HUES48 (cell line): Measurements from ENCODE around the gene ARHGEF33.

ENCODE experiments used
- H3K27ac ChIP-seq: one replicate; pipeline ENCODE4 v1.7.0; 2013; ENCODE audit warnings: low read depth, low read length, inconsistent platforms
- H3K27me3 ChIP-seq: 2 replicates; pipeline ENCODE4 v1.6.1; 2013; ENCODE audit warnings: mild to moderate bottlenecking, low read length; ENCODE audit not compliant: control insufficient read depth, insufficient read depth
- H3K36me3 ChIP-seq: 2 replicates; pipeline ENCODE4 v1.6.1; 2013; ENCODE audit warnings: low read length; ENCODE audit not compliant: control insufficient read depth, insufficient read depth
- H3K4me1 ChIP-seq: 2 replicates; pipeline ENCODE4 v1.6.1; 2013; ENCODE audit warnings: mild to moderate bottlenecking, low read length; ENCODE audit not compliant: control insufficient read depth, insufficient read depth
- H3K4me3 ChIP-seq: 2 replicates; pipeline ENCODE4 v1.5.1; 2013; ENCODE audit warnings: mild to moderate bottlenecking, low read depth, low read length
- H3K9ac ChIP-seq: 2 replicates; pipeline ENCODE4 v1.6.1; 2013; ENCODE audit warnings: mild to moderate bottlenecking, low read depth, low read length, moderate library complexity
- H3K9me3 ChIP-seq: 2 replicates; pipeline ENCODE4 v1.6.1; 2013; ENCODE audit warnings: low read length; ENCODE audit not compliant: control insufficient read depth, insufficient read depth

Gene ARHGEF33

GRCh38 chr2:38959938-38960608 is 70.4 kb downstream of the ARHGEF33 start:
- Histone ChIP-seq H3K9me3 (no peaks in the 10 kb centered on the region), H3K9ac (no peak overlapping the region), H3K27me3 (peaks cover 30% of the 10 kb centered on the region), H3K4me3 (peak overlapping the region; percentile 60), H3K4me1 (peaks cover 6% of the 10 kb centered on the region; the same call in 1 of the 2 replicates), H3K36me3 (no peaks in the 10 kb centered on the region), H3K27ac (no peak overlapping the region)

DNA sequence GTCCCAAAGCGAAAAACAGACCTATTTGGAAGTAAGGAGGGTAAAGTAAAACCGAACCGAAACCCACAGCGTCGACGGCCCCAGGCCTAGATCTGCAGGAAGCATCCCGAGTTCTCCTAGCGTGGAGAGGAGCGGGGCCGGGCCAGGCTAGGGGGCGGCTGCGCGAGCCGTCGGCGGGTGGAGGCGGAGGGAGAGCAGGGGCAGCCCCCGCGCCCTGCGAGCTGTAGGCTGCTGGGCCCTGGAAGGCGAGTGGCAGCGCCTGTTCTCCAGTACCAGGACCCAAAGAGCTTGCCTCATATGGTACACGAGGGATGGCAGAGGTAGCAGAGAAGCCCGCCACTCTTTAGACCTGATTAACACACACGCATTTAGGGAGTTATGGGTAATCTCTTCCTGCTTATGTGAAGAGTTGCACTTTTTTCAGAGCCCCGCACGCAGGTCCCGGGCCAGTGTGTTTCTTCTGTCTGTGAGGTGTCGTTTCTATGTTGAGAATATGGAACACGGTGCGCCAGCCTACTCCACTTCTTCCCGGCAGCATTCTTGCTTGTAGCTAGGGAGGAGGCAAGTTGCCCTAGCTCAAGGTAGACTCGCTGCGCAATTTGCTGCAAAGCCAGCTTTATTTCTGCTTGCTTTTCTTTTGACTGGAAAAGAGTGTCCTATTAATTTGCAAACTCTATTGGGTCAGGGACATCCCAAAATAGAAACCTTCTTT is 71.1 kb downstream of the ARHGEF33 start:
- Histone ChIP-seq H3K4me1 (peaks cover 6% of the 10 kb centered on the region; the same call in 1 of the 2 replicates), H3K4me3 (peak overlapping the region; percentile 60), H3K27ac (no peak overlapping the region), H3K9ac (no peak overlapping the region), H3K9me3 (no peaks in the 10 kb centered on the region), H3K36me3 (no peaks in the 10 kb centered on the region), H3K27me3 (peaks cover 30% of the 10 kb centered on the region)

GRCh38 chr2:38966006-38966405 is 76.3 kb downstream of the ARHGEF33 start:
- H3K4me1 ChIP-seq, result peaks cover 11% of the 10 kb centered on the region
- no peak overlapping the region for H3K27ac ChIP-seq
- peaks cover 8% of the 10 kb centered on the region for H3K27me3 ChIP-seq

DNA sequence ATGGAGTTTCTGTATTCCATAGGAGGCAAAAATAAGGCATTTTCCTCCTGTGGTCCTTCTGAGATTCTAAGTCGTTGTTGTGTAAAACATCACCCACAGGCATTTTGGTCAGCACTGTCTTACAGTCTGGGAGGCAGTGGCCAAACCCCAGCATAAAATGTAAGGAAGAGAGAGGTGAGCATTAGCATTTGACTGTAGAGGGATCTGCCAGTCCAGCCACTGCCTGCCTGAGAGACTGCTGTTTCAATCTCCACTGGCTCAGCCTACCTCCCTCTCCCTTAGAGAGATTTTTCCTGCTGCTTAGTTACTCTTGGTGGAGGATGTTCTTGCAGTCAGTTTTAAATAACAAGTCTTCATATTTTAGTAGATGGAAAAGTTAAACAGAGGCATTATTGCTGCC is 77.0 kb downstream of the ARHGEF33 start:
- Histone ChIP-seq H3K27ac (no peak overlapping the region), H3K4me3 (no peak overlapping the region), H3K9ac (no peak overlapping the region), H3K4me1 (peaks cover 11% of the 10 kb centered on the region), H3K9me3 (no peaks in the 10 kb centered on the region), H3K27me3 (peaks cover 2% of the 10 kb centered on the region), H3K36me3 (no peaks in the 10 kb centered on the region)

More at GRCh38 chr2:38966006-38966405, 76.3 kb downstream of the ARHGEF33 start:
- H3K9me3 ChIP-seq, result no peaks in the 10 kb centered on the region
- no peaks in the 10 kb centered on the region for H3K36me3 ChIP-seq
- H3K9ac ChIP-seq, result no peak overlapping the region
- no peak overlapping the region for H3K4me3 ChIP-seq

DNA sequence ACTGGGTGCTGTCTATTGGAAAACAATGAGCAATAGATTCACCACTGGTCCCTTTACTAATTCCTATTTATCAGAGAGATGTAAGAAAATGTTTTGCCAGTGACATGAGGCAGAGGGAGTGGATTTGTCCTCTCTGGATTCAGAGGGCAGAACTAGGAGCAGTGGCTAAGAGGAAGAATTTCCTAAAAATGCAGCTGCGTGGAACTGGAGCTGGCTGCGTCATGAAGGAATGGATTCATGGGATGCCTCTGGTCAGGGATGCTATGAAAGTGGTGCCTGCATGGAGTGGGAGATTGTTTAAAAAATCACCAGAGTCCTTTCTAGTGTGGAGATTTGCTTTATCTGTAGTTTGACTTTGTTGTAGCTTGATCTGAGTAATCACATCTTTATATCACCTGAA is 78.3 kb downstream of the ARHGEF33 start:
- Histone ChIP-seq H3K27me3 (no peaks in the 10 kb centered on the region), H3K4me3 (no peak overlapping the region), H3K27ac (no peak overlapping the region), H3K9me3 (no peaks in the 10 kb centered on the region), H3K4me1 (peaks cover 11% of the 10 kb centered on the region), H3K36me3 (no peaks in the 10 kb centered on the region), H3K9ac (no peak overlapping the region)

- H3K9ac ChIP-seq, result no peak overlapping the region
- H3K4me1 ChIP-seq, result peaks cover 9% of the 10 kb centered on the region
- no peaks in the 10 kb centered on the region for H3K9me3 ChIP-seq
- no peak overlapping the region for H3K27ac ChIP-seq
- no peak overlapping the region for H3K4me3 ChIP-seq
- H3K36me3 ChIP-seq, result no peaks in the 10 kb centered on the region
- H3K27me3 ChIP-seq, result no peaks in the 10 kb centered on the region
These were observed 81.7 kb downstream of the ARHGEF33 start for GRCh38 chr2:38971377-38971776.

GRCh38 chr2:38973266-38973665 is 83.6 kb downstream of the ARHGEF33 start:
- Histone ChIP-seq H3K4me1 (no peaks in the 10 kb centered on the region), H3K36me3 (no peaks in the 10 kb centered on the region), H3K9me3 (no peaks in the 10 kb centered on the region), H3K4me3 (no peak overlapping the region), H3K9ac (no peak overlapping the region), H3K27me3 (no peaks in the 10 kb centered on the region), H3K27ac (no peak overlapping the region)

- no peaks in the 10 kb centered on the region for H3K36me3 ChIP-seq
- no peaks in the 10 kb centered on the region for H3K27me3 ChIP-seq
- no peak overlapping the region for H3K9ac ChIP-seq
- H3K4me3 ChIP-seq, result no peak overlapping the region
- no peaks in the 10 kb centered on the region for H3K9me3 ChIP-seq
- no peak overlapping the region for H3K27ac ChIP-seq
- H3K4me1 ChIP-seq, result peaks cover 5% of the 10 kb centered on the region
These were observed 85.4 kb downstream of the ARHGEF33 start for GRCh38 chr2:38975042-38975441.

GRCh38 chr2:38977047-38977446 is 87.4 kb downstream of the ARHGEF33 start:
- H3K9ac ChIP-seq, result no peak overlapping the region
- peaks cover 9% of the 10 kb centered on the region for H3K4me1 ChIP-seq
- no peak overlapping the region for H3K4me3 ChIP-seq
- H3K36me3 ChIP-seq, result no peaks in the 10 kb centered on the region
- no peaks in the 10 kb centered on the region for H3K27me3 ChIP-seq
- H3K27ac ChIP-seq, result no peak overlapping the region
- H3K9me3 ChIP-seq, result no peaks in the 10 kb centered on the region

GRCh38 chr2:38978296-38978903 is 88.7 kb downstream of the ARHGEF33 start:
- no peaks in the 10 kb centered on the region for H3K9me3 ChIP-seq
- H3K9ac ChIP-seq, result no peak overlapping the region
- 0 out of 2 replicates have a peak, but pooled peaks cover 2% of the 10 kb centered on the region for H3K36me3 ChIP-seq
- no peak overlapping the region for H3K4me3 ChIP-seq
- peaks cover 20% of the 10 kb centered on the region for H3K4me1 ChIP-seq
- no peak overlapping the region for H3K27ac ChIP-seq
- no peaks in the 10 kb centered on the region for H3K27me3 ChIP-seq

DNA sequence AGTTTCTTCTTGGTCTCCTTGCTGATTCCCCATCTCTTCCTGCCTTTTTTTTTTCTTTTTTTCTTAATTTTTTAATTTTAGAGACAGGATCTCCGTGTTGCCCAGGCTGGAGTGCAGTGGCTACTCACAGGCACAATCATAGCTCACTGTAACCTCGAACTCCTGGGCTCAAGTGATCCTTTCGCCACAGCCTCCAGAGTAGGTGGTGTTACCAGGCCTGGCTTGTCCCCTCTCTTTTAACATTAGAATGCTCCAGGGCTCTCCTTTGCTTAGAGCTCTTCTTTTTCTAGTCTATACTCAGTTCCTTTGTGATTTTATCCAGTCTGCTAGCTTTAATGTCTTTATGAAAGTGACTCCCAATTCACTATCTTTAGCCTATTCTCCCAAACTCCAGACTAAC is 89.2 kb downstream of the ARHGEF33 start:
- Histone ChIP-seq H3K9ac (no peak overlapping the region), H3K9me3 (no peaks in the 10 kb centered on the region), H3K27me3 (no peaks in the 10 kb centered on the region), H3K36me3 (peaks cover 3% of the 10 kb centered on the region; the same call in 1 of the 2 replicates), H3K27ac (no peak overlapping the region), H3K4me1 (peaks cover 20% of the 10 kb centered on the region), H3K4me3 (no peak overlapping the region)
